OCI-LY1 (cell line): ENCODE measurements around the gene PROC.

Experiments
- H2AFZ ChIP-seq: fragments of 200-600 bp; sonication (generic), shearing (Covaris generic); 2 replicates; pipeline ENCODE4 v1.6.0; 2014; ENCODE audit warnings: antibody characterized with exemption, mild to moderate bottlenecking, low read length
- H3F3A ChIP-seq: fragments of 200-600 bp; sonication (generic), shearing (Covaris generic); 2 replicates; pipeline ENCODE4 v1.6.0; 2014; ENCODE audit warnings: mild to moderate bottlenecking, antibody characterized with exemption, low read length, moderate library complexity; ENCODE audit not compliant: insufficient read depth
- H3K27ac ChIP-seq: fragments of 200-600 bp; sonication (generic); 2 replicates; pipeline ENCODE4 v1.5.1; 2014; ENCODE audit warnings: low read length, mixed run types, mild to moderate bottlenecking, low read depth; ENCODE audit not compliant: poor library complexity, severe bottlenecking
- H3K27me3 ChIP-seq: fragments of 200-600 bp; sonication (generic); 2 replicates; pipeline ENCODE4 v1.6.0; 2014; ENCODE audit warnings: antibody characterized with exemption, mild to moderate bottlenecking, low read length, moderate library complexity; ENCODE audit not compliant: insufficient read depth
- H3K36me3 ChIP-seq: fragments of 200-600 bp; sonication (generic); 2 replicates; pipeline ENCODE4 v1.6.1; 2014; ENCODE audit warnings: mild to moderate bottlenecking, antibody characterized with exemption, low read length, moderate library complexity, mixed read lengths; ENCODE audit not compliant: insufficient read depth
- H3K4me1 ChIP-seq: fragments of 200-600 bp; sonication (generic); 2 replicates; pipeline ENCODE4 v1.5.1; 2014; ENCODE audit warnings: mild to moderate bottlenecking, low read length, moderate library complexity; ENCODE audit not compliant: insufficient read depth, severe bottlenecking
- H3K4me2 ChIP-seq: fragments of 200-600 bp; sonication (generic), shearing (Covaris generic); 2 replicates; pipeline ENCODE4 v1.6.1; 2014; ENCODE audit warnings: low read length
- H3K4me3 ChIP-seq: fragments of 200-600 bp; sonication (generic); 2 replicates; pipeline ENCODE4 v1.5.1; 2014; ENCODE audit warnings: low read length, low read depth, mild to moderate bottlenecking, mixed read lengths; ENCODE audit not compliant: poor library complexity, severe bottlenecking
- H3K79me2 ChIP-seq: fragments of 200-600 bp; shearing (Covaris generic); 2 replicates; pipeline ENCODE4 v1.6.1; 2016; ENCODE audit warnings: mixed run types, low read length, mixed read lengths; ENCODE audit not compliant: insufficient read depth
- H3K9ac ChIP-seq: fragments of 200-600 bp; sonication (generic), shearing (Covaris generic); 2 replicates; pipeline ENCODE4 v1.6.1; 2014; ENCODE audit warnings: mild to moderate bottlenecking, low read length, mixed read lengths
- H3K9me2 ChIP-seq: fragments of 200-600 bp; sonication (generic), shearing (Covaris generic); 2 replicates; pipeline ENCODE4 v1.6.1; 2014; ENCODE audit warnings: low read depth, mild to moderate bottlenecking, low read length, mixed read lengths
- H3K9me3 ChIP-seq: fragments of 200-600 bp; shearing (Covaris generic); 2 replicates; pipeline ENCODE4 v1.6.1; 2014; ENCODE audit warnings: low read length, mixed read lengths
- H4K20me1 ChIP-seq: fragments of 200-600 bp; sonication (generic), shearing (Covaris generic); 2 replicates; pipeline ENCODE4 v1.6.0; 2016; ENCODE audit warnings: mild to moderate bottlenecking, low read length; ENCODE audit not compliant: insufficient read depth
- CTCF ChIP-seq: fragments of 200-600 bp; sonication (generic), shearing (Covaris generic); IDR thresholded peaks from 2 replicates; pipeline ENCODE4 v1.5.1; 2017; ENCODE audit warnings: mild to moderate bottlenecking, antibody characterized with exemption, low read length, moderate library complexity, mixed read lengths
- EZH2 ChIP-seq: fragments of 200-600 bp; sonication (generic), shearing (Covaris generic); IDR thresholded peaks from 2 replicates; pipeline ENCODE4 v1.8.0; 2017; ENCODE audit warnings: borderline replicate concordance, mixed run types, mild to moderate bottlenecking, antibody characterized with exemption, low read length, moderate library complexity, mixed read lengths

The PROC gene

GRCh38 chr2:127423478-127423843, 5.2 kb downstream of the PROC start:
- Histone ChIP-seq H3K4me1 (no peaks in the 10 kb centered on the region), H4K20me1 (no peaks in the 10 kb centered on the region), H3K79me2 (no peaks in the 10 kb centered on the region), H3K9ac (no peak overlapping the region), H3F3A (no peaks in the 10 kb centered on the region), H3K27ac (no peak overlapping the region), H2AFZ (no peak overlapping the region), H3K4me3 (peak overlapping the region; percentile 23), H3K9me3 (no peaks in the 10 kb centered on the region), H3K4me2 (peak overlapping the region; percentile 25; the same call in 1 of the 2 replicates), H3K9me2 (no peaks in the 10 kb centered on the region), H3K27me3 (peaks cover 8% of the 10 kb centered on the region; the same call in 1 of the 2 replicates), H3K36me3 (no peaks in the 10 kb centered on the region)
- TF ChIP-seq CTCF: no peak
- no peak for TF ChIP-seq EZH2

GRCh38 chr2:127423880-127424279, 5.7 kb downstream of the PROC start:
- H3K9me2 ChIP-seq: no peaks in the 10 kb centered on the region
- peaks cover 8% of the 10 kb centered on the region; the same call in 1 of the 2 replicates for H3K27me3 ChIP-seq
- H3F3A ChIP-seq: no peaks in the 10 kb centered on the region
- H3K4me3 ChIP-seq: no peak overlapping the region
- no peaks in the 10 kb centered on the region for H4K20me1 ChIP-seq
- no peak for TF ChIP-seq EZH2
- TF ChIP-seq CTCF: no peak
- no peak overlapping the region for H2AFZ ChIP-seq
- H3K4me2 ChIP-seq: no peak overlapping the region
- H3K36me3 ChIP-seq: no peaks in the 10 kb centered on the region
- H3K9me3 ChIP-seq: no peaks in the 10 kb centered on the region
- no peak overlapping the region for H3K27ac ChIP-seq
- H3K4me1 ChIP-seq: no peaks in the 10 kb centered on the region
- no peak overlapping the region for H3K9ac ChIP-seq
- H3K79me2 ChIP-seq: no peaks in the 10 kb centered on the region

- no peaks in the 10 kb centered on the region for H3K36me3 ChIP-seq
- H3F3A ChIP-seq: no peaks in the 10 kb centered on the region
- no peaks in the 10 kb centered on the region for H3K4me1 ChIP-seq
- no peak for TF ChIP-seq CTCF
- TF ChIP-seq EZH2: no peak
- H3K9ac ChIP-seq: no peak overlapping the region
- no peak overlapping the region for H3K27ac ChIP-seq
- H3K9me2 ChIP-seq: no peaks in the 10 kb centered on the region
- no peaks in the 10 kb centered on the region for H3K79me2 ChIP-seq
- H3K27me3 ChIP-seq: peaks cover 8% of the 10 kb centered on the region; the same call in 1 of the 2 replicates
- no peaks in the 10 kb centered on the region for H3K9me3 ChIP-seq
- H4K20me1 ChIP-seq: no peaks in the 10 kb centered on the region
- no peak overlapping the region for H3K4me3 ChIP-seq
- no peak overlapping the region for H2AFZ ChIP-seq
- H3K4me2 ChIP-seq: no peak overlapping the region
These were observed 6.6 kb downstream of the PROC start for GRCh38 chr2:127424598-127425520.
